GM19023 (cell line): ENCODE data around the gene SCPEP1.

Experiments used
- ATAC-seq: cut with Tn5 transposase; IDR thresholded peaks from one replicate; pipeline ENCODE4 v1.9.1; 2021; ENCODE audit warnings: mild to moderate bottlenecking, moderate library complexity; ENCODE audit not compliant: unreplicated experiment

SCPEP1 gene

GRCh38 chr17:56997313-56997712, 19.4 kb downstream of the SCPEP1 start:
- ATAC-seq: no peak

- ATAC-seq: no peak
Measured at GRCh38 chr17:57001541-57001940, 23.6 kb downstream of the SCPEP1 start.

- ATAC-seq: no peak
Measured at GRCh38 chr17:57002904-57003303, 25.0 kb downstream of the SCPEP1 start.

DNA sequence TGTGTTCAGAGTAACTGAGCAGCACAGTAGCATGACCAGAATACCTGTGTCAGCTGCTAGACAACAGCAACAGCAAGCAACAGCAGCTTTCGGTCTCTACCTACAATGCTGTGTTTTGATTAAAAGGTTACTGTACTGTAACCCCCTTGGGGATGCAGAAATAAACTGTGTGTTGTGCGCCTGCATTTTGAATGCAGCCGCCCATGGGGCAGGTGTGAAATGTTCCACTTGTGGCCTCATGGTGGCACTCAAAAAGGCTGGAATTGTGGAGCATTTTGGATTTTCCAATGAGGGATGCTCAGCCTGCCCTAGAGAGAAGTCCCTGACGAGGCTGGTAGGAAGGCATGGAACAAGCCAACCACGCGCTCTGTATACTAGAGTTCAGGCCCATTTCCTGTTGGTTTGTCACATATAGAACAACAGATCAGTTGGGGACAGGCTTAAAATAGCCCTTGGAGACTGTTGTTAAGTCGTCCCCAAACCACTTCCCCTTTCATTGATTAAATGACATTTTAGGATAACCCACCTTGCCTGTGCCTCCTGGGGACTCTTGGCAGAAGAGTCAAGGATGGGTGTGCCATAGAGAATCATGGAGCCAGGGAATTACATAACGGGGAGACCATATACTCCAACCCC, 27.1 kb downstream of the SCPEP1 start:
- peak; percentile 75 for ATAC-seq

DNA sequence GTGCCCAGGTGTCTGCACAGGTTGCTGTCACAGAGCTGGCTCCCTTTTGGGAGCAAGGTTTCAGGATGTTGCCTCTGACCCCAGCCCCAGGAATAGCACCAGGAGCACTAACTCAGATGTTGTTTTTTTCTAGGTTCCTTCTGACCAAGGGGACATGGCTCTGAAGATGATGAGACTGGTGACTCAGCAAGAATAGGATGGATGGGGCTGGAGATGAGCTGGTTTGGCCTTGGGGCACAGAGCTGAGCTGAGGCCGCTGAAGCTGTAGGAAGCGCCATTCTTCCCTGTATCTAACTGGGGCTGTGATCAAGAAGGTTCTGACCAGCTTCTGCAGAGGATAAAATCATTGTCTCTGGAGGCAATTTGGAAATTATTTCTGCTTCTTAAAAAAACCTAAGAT, 28.1 kb downstream of the SCPEP1 start:
- no peak for ATAC-seq

DNA sequence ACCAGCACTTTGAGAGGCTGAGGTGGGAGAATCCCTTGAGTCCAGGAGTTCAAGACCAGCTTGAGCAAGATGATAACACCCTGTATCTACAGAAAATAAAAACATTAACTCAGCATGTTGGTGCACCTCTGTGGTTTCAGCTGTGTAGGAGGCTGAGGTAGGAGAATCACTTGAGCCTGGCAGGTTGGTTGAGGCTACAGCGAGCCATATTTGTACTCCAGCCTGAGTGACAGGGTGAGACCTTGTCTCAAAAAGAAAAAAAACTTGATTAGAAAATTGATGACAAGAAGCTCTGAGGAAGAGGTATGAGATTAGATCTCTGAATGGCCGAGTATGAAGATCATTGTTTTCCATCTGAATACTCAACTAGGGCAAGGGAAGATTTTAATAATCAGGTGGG, 31.0 kb downstream of the SCPEP1 start:
- ATAC-seq: no peak

DNA sequence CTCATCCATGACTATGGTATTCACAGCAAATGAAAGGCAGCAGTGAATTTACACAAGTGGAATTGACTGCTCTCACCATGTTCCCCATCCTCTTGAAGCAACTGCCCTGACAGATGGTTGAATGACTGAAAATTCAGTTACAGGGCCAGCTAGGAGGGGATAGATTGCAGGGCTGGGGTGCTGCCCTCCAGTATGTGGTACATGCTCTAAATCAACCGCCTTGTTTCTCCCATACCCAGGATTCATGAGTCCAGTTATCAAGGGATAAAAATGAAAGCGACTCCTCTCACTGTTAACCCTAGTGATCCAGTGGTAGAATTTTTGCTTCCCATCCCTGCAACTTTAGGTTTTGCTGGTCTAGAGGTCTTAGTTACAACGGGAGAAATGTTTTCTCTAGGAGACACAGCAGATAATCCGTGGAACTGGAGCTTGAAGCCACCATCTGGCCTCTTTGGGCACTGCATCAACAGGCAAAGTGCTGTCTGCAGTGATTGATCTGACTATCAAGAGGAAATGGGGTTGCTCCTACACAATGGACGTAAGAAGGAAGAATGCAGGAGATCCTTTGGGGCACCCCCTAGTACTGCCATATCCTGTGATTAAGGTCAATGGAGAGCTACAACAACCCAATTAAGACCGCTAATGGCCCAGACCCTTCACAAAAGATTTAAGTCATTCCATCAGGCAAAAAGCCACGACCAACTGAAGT, 32.0 kb downstream of the SCPEP1 start:
- no peak for ATAC-seq

- ATAC-seq: no peak
Measured at GRCh38 chr17:57010487-57010886, 32.6 kb downstream of the SCPEP1 start.

DNA sequence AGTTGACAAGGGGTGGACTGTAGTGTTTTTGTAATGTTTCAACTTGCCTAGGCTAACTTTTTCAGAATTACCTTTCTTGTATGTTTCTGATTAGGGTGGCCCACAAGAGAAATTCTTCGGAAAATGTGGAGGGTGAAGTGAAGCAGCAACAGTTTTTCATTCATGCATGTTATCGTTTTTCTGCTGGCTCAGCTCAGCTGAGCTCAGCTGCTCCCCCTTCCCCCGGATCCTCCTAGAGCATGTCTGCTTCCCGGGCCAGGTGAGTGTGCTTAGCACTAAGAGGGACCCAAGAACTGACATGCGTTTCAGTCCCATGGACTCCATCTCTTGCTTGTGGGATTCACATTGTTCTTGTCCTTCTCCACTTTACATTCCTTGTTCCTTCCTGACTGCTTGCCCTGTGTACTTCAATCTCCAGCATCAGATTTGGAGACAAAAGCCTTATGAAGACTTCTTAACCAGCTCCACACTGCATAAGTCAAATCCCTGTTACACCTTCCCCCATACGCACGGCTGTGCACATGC, 33.6 kb downstream of the SCPEP1 start:
- ATAC-seq: no peak

DNA sequence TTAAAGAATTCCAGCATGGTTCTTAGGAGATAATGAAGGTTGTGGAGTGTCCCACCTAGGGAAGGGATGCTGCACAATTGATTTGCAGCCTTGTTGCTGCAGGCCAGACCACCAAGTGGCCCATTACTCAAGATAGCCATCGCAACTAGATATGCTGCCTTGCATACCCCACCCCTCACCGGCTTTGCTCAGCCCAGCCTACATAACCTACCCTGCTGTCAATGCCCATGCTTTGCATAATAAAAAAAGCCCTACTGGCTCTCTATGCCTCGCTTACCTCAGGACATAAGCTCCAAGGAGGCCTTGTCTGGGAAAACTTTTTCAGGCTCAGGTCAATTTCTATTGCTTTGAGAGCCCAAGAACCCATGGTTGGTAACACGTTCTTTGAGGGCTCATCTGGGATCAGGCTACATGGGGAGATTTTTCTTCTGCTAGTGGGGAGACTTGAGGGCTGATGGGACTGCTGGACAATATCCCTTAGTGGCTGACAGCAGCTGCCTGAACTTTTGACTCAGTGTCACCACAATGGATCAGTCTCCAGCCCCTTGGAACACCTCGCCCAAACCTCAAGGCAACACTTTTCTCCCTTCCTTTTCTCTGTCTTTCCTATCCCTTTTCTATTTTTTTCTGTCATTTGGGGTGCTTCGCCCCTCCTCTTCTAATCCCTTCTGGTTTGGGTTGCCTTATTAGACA, 38.3 kb downstream of the SCPEP1 start:
- ATAC-seq: no peak

DNA sequence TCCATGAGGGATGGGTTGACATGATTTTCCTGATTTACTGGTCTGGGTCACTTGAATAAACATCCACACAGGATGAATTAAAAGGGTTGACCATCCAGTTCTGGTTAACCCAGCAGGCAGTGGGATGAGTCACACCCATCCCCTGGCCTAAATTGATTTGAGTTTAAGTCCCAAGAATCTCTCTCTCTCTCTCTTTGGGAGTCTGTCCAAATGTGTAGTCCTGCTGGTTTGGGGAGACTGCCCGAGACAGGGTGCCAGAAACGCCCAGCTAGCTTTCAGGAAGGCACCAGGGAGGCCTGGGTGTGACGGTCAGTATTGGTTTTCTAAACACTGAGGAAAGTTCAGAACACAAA, 38.8 kb downstream of the SCPEP1 start:
- ATAC-seq: no peak

- ATAC-seq: no peak
Measured at GRCh38 chr17:57017625-57018024, 39.7 kb downstream of the SCPEP1 start.

- no peak for ATAC-seq
Measured at GRCh38 chr17:57020208-57020607, 42.3 kb downstream of the SCPEP1 start.

- ATAC-seq: no peak
Measured at GRCh38 chr17:57021226-57021940, 43.5 kb downstream of the SCPEP1 start.

- no peak for ATAC-seq
Measured at GRCh38 chr17:57025876-57026275, 47.9 kb downstream of the SCPEP1 start.

DNA sequence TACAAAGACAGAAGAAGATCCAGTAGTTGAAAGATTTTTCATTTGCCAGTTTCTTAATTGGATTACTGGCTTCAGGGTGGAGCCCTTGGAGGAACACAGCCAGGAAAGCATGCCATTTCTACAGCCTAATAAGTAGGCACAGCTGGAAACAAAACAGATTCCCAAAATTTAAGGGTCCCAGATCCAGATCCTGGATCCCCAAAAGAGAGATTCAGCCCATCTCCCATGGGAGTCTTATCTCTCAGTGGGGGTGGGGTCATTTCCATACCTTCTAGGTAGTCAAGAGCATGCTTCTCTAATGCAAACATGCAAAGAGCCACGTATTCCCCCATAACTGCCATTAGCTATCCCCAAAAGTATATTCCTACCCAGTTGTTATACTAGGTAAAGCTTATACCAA, 49.9 kb downstream of the SCPEP1 start:
- no peak for ATAC-seq

DNA sequence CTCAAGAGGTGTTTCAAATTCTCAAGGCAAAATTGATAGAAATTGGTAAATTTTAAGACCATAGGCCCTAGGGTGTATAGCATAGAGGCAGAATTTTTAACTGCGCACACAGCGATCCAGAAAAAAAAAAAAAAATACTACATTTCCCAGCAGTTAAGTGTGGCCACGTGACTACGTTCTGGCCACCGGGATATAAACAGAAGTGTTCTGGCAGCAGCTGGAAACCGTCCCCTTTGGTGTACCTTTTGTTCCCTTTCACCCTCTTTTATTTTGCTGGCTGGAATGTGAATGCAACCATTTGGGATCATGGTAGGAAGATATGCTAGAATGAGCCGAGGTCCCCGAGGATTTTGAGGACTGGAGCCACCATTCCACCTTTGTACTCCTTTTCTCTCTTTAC, 54.4 kb downstream of the SCPEP1 start:
- ATAC-seq: no peak

DNA sequence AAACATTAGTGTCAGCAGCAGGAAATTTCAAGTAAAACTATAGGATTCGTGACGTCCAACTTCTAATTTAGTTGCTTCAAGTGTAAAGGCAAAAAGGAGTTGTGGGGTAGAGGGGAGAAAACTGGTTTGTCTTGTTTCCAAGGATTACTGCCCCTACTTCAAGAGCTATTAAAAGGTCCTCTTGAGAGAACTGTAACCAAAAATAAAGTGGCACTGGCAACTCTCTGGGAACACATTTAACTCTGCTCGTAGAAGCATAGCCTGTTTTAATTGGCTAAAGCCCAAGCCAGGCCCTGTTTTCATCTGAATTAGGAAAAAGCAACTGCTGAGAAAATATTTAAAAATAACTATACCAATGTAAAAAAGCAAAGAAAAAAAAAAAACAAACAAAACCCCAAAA, 55.4 kb downstream of the SCPEP1 start:
- ATAC-seq: no peak

- no peak for ATAC-seq
Measured at GRCh38 chr17:57034807-57035754, 57.1 kb downstream of the SCPEP1 start.

- ATAC-seq: no peak
Measured at GRCh38 chr17:57035971-57036481, 58.1 kb downstream of the SCPEP1 start.
